Measurements from ENCODE around the gene LIAS. TPM values are rescaled to one million over a fixed set of nuclear protein-coding genes. Genes with fewer than 3 reads are reported as not detected.

Gene LIAS
- total and polyA plus RNA-seq, 4 donors, result 8.6 to 26.7 (median 12.5) TPM

DNA sequence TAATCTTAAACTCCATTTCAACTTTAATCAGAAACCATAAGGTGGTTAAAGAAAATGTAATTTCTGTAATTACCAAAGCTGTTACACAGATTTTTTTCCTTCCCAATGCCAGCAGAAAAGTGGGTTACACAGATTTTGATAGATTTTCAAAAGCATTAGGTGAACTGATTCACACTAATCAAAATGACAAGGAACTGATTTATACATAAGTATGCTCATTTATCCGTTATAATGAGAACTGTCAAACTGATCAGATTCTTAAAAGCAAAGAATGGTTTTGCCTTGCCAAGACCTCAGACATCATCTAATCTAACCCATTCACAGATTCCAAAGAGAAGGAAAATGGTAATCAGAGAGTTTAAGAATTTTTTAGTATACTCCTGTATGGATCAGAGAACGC, 63.2 kb downstream of the LIAS start:
- 65 to 92% methylated on average over 2 of the region's 2 CpGs for WGBS, 2 donors
- peak overlapping the region in 1 of 2 donors; percentile 32 for H3K9ac ChIP-seq (ENCODE audit: insufficient read depth in 1 of 2, low read length in 2 of 2)
- no peaks in the 10 kb centered on the region for H3K27me3 ChIP-seq (ENCODE audit: control insufficient read depth in 3 of 3, insufficient read depth in 3 of 3, low read length in 2 of 3)

DNA sequence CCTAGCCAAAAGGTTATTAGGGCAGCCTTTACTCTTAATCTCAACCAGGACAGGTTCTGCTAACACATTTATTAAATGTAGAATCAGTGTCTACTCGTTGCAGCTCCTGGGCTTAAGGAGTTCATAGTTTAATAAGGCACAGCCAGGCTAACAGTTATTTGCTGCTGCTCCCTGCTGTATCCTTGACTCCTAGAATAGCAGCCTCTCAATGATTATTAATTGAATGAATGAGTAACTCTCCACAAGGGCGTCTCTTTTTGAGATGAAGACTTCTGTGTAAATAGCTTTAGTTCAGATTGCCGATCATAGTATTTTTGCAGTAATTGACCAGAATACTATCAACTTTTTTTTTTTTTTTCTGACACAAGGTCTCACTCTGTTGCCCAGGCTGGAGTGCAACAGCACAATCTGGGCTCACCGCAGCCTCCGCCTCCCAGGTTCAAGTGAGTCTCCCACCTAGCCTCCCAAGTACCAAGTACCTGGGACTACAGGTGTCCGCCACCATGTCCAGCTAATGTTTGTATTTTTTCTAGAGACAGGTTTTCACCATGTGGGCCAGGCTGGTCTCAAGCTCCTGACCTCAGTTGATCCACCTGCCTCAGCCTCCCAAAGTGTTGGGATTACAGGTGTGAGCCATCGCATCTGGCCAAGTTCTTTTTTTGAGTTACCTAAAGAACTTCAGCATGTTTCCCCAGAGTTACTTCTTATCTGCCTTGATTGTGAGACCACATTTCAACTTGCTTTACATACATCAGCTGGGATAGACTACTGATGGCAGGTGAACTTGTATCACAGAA, 65.5 kb downstream of the LIAS start:
- Histone ChIP-seq H3K4me1 (ENCODE audit: control insufficient read depth in 5 of 5, insufficient read depth in 5 of 5, low read length in 5 of 5) (peaks cover 0 to 26% (median 4%) of the 10 kb centered on the region in 5 donors), H3K9me3 (ENCODE audit: control insufficient read depth in 4 of 4, insufficient read depth in 3 of 4, low read length in 3 of 4) (no peaks in the 10 kb centered on the region), H3K27me3 (ENCODE audit: control insufficient read depth in 3 of 3, insufficient read depth in 3 of 3, low read length in 2 of 3) (no peaks in the 10 kb centered on the region), H3K36me3 (ENCODE audit: control insufficient read depth in 4 of 4, insufficient read depth in 4 of 4, low read length in 4 of 4) (peaks cover 0 to 9% (median under 1%) of the 10 kb centered on the region in 4 donors), H3K27ac (ENCODE audit: low read depth in 1 of 2, low read length in 1 of 2) (no peak overlapping the region), H3K4me3 (no peak overlapping the region), H3K9ac (ENCODE audit: insufficient read depth in 1 of 2, low read length in 2 of 2) (no peak overlapping the region)
- DNase-seq (no peak), ATAC-seq (ENCODE audit: insufficient read depth, low FRiP score) (no peak)
- TF ChIP-seq, protein P1, sequence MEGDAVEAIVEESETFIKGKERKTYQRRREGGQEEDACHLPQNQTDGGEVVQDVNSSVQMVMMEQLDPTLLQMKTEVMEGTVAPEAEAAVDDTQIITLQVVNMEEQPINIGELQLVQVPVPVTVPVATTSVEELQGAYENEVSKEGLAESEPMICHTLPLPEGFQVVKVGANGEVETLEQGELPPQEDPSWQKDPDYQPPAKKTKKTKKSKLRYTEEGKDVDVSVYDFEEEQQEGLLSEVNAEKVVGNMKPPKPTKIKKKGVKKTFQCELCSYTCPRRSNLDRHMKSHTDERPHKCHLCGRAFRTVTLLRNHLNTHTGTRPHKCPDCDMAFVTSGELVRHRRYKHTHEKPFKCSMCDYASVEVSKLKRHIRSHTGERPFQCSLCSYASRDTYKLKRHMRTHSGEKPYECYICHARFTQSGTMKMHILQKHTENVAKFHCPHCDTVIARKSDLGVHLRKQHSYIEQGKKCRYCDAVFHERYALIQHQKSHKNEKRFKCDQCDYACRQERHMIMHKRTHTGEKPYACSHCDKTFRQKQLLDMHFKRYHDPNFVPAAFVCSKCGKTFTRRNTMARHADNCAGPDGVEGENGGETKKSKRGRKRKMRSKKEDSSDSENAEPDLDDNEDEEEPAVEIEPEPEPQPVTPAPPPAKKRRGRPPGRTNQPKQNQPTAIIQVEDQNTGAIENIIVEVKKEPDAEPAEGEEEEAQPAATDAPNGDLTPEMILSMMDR (IDR thresholded peaks at IDR 0.05; ENCODE audit: control extremely low read depth, extremely low read depth), result no peak
- WGBS, 2 donors, result 84 to 93% methylated on average over 7 of the region's 7 CpGs

More for the DNA sequence above, 63.2 kb downstream of the LIAS start:
- Histone ChIP-seq H3K4me3 (no peak overlapping the region), H3K4me1 (ENCODE audit: control insufficient read depth in 5 of 5, insufficient read depth in 5 of 5, low read length in 5 of 5) (peaks cover 0 to 22% (median 0%) of the 10 kb centered on the region in 5 donors), H3K36me3 (ENCODE audit: control insufficient read depth in 4 of 4, insufficient read depth in 4 of 4, low read length in 4 of 4) (peaks cover 0 to 23% (median 3%) of the 10 kb centered on the region in 4 donors), H3K9me3 (ENCODE audit: control insufficient read depth in 4 of 4, insufficient read depth in 3 of 4, low read length in 3 of 4) (no peaks in the 10 kb centered on the region), H3K27ac (ENCODE audit: low read depth in 1 of 2, low read length in 1 of 2) (no peak overlapping the region)
- ATAC-seq (ENCODE audit: insufficient read depth, low FRiP score), result no peak
- no peak for DNase-seq
- TF ChIP-seq, protein P1 (IDR thresholded peaks at IDR 0.05; ENCODE audit: control extremely low read depth, extremely low read depth), result no peak

DNA sequence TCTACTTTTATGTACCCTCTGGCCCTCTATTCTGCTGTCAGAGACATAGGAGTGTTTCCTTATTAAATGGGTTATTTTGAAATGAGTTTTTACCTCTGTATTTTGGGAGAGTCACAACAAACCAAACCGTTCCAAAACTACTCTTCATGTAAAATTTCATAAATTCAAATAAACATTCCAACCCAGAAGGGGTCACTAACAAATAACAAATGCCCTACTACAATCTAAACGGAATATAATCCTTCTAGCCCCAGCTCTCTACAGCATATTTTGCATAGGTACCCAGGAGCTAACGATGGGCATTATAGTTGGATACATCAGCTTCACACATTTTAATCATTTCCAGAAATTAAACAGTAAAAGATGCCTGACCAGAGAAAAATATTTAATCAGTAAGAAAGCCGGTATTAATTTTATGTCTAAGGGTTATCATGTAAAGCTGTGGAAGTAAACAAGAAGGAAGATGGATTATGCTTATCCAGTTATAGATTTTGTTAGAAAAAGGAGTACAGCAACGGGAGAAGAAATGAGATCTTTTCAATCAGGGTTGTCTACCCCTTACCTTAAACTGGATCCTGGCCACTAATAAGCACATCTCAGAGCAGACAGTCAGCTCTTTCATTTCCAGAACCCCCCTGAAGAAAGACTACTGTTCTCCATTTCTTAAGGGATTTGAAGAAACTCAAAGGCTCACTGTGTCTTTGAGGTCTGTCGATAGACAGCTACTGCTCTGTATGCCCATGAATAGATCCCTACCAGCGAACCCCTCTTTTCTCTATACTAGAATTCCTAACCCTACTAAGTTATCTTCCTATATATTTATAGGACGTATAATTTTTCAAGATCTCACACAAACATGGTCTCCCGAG, 67.2 kb downstream of the LIAS start:
- H3K27ac ChIP-seq (ENCODE audit: low read depth in 1 of 2, low read length in 1 of 2), result peak overlapping the region; percentile 86 to 93
- H3K36me3 ChIP-seq (ENCODE audit: control insufficient read depth in 4 of 4, insufficient read depth in 4 of 4, low read length in 4 of 4), result peaks cover 0 to 5% (median 0%) of the 10 kb centered on the region in 4 donors
- peak overlapping the region; percentile 75 to 86 for H3K9ac ChIP-seq (ENCODE audit: insufficient read depth in 1 of 2, low read length in 2 of 2)
- H3K4me3 ChIP-seq, result peak overlapping the region; percentile 63
- peaks cover 0 to 3% (median 0%) of the 10 kb centered on the region in 4 donors for H3K9me3 ChIP-seq (ENCODE audit: control insufficient read depth in 4 of 4, insufficient read depth in 3 of 4, low read length in 3 of 4)
- DNase-seq (peak in 2 of 3 donors; percentile 55 to 64), ATAC-seq (ENCODE audit: insufficient read depth, low FRiP score) (no peak)
- TF ChIP-seq, protein P1 (IDR thresholded peaks at IDR 0.05; ENCODE audit: control extremely low read depth, extremely low read depth), result no peak
- 27 to 36% methylated on average over 9 of the region's 9 CpGs for WGBS, 2 donors
- peaks cover 0 to 26% (median 4%) of the 10 kb centered on the region in 5 donors for H3K4me1 ChIP-seq (ENCODE audit: control insufficient read depth in 5 of 5, insufficient read depth in 5 of 5, low read length in 5 of 5)
- no peaks in the 10 kb centered on the region for H3K27me3 ChIP-seq (ENCODE audit: control insufficient read depth in 3 of 3, insufficient read depth in 3 of 3, low read length in 2 of 3)

Data from lung (tissue), 12 donors.